ENCODE results near the gene PSMA5. TPM values are rescaled to one million over a fixed set of nuclear protein-coding genes. Genes with fewer than 3 reads are reported as not detected.

Gene PSMA5
- total and polyA plus RNA-seq, 2 of the 4 experiments (the other 2 are of a cell fraction) = 75.5 to 107 TPM

DNA sequence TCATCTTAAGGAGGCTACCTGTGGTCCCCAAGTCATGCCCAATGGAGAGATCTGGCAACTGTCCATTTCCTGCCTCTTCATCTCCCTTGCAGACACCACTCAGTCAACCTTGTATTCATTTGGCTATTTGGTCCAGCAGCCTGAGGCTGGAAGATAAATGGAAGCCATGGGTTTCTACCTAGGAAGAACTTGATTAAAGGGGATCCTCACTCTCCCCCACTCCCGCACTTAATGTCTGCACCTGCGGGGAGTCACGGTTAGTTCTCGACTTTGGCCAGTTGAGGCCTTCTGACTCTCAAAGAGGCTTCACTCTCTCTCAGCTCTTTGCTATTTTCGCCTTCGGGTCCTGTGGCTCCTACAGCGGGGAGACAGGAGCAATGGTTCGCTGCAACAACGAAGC lies 49.0 kb upstream of the PSMA5 start (continued):
- TF ChIP-seq, protein P1, sequence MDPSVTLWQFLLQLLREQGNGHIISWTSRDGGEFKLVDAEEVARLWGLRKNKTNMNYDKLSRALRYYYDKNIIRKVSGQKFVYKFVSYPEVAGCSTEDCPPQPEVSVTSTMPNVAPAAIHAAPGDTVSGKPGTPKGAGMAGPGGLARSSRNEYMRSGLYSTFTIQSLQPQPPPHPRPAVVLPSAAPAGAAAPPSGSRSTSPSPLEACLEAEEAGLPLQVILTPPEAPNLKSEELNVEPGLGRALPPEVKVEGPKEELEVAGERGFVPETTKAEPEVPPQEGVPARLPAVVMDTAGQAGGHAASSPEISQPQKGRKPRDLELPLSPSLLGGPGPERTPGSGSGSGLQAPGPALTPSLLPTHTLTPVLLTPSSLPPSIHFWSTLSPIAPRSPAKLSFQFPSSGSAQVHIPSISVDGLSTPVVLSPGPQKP (IDR thresholded peaks at IDR 0.05; ENCODE audit: borderline replicate concordance, low read depth, low read length) = no peak

DNA sequence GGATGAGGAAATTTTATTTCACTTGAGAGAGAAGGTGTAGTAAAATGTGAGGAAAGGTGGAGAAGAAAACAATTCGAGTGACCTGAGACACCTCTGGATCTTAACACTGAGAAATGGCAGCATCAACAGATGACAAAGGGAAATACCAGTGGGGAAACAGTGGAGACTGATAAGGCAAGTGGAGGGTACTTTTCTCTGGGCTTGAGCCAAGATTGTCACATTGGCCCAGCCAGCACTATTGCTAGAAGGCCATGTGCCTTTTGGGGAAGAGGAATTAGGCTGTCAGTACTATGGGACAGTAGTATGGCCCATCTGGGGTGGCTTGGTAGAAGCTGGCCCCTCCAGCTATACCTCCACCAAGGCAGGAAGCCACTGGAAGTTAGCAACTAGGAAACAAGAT lies 48.4 kb upstream of the PSMA5 start:
- Histone ChIP-seq H3K4me3 (ENCODE audit: insufficient read depth, low read depth, low read length) (no peak overlapping the region), H3K9me1 (ENCODE audit: insufficient read depth, low read length) (no peaks in the 10 kb centered on the region), H3K27me3 (ENCODE audit: control insufficient read depth, insufficient read depth, low read length) (peaks cover 50% of the 10 kb centered on the region), H3K9ac (ENCODE audit: low read depth, low read length) (no peak overlapping the region), H2BK15ac (ENCODE audit: low read depth, low read length) (no peak overlapping the region), H3K14ac (replicated peaks; ENCODE audit: low read depth, low read length) (no peak overlapping the region), H3K79me1 (ENCODE audit: low read depth in 1 of 2, low read length in 2 of 2) (no peaks in the 10 kb centered on the region), H2BK20ac (ENCODE audit: low read depth, low read length) (no peak overlapping the region), H4K5ac (ENCODE audit: low read depth, low read length) (no peak overlapping the region), H3K9me3 (ENCODE audit: control insufficient read depth, insufficient read depth, low read length) (no peaks in the 10 kb centered on the region), H4K20me1 (ENCODE audit: insufficient read depth, low read length) (no peaks in the 10 kb centered on the region), H3K4me1 (ENCODE audit: control insufficient read depth, insufficient read depth, low read length) (no peaks in the 10 kb centered on the region), H3K23ac (ENCODE audit: low read depth, low read length) (no peak overlapping the region), H4K91ac (ENCODE audit: insufficient read depth, low read depth, low read length) (no peak overlapping the region), H2BK5ac (ENCODE audit: low read depth, low read length, poor library complexity, severe bottlenecking) (no peak overlapping the region), H3K27ac (ENCODE audit: insufficient read depth, low read length) (no peak overlapping the region), H2AK9ac (replicated peaks; ENCODE audit: low read depth, low read length, poor library complexity) (no peak overlapping the region), H3K36me3 (ENCODE audit: control insufficient read depth, insufficient read depth, low read length) (no peaks in the 10 kb centered on the region), H3K18ac (ENCODE audit: low read depth, low read length) (no peak overlapping the region), H2AFZ (replicated peaks; ENCODE audit: low read length, poor library complexity) (no peak overlapping the region), H2AK5ac (ENCODE audit: low read depth, low read length) (no peak overlapping the region), H4K8ac (ENCODE audit: low read depth in 2 of 2, low read length in 2 of 2) (no peak overlapping the region), H2BK120ac (ENCODE audit: low read depth, low read length) (no peak overlapping the region), H3K4ac (ENCODE audit: low read depth, low read length) (no peak overlapping the region), H3K56ac (ENCODE audit: extremely low read depth, insufficient read depth, low read length) (no peak overlapping the region), H3K4me2 (ENCODE audit: low read depth, low read length) (no peak overlapping the region)
- intact Hi-C loops (cut with micrococcal nuclease) (no loop called here), dilution Hi-C loops (cut with HindIII; ENCODE audit: low sequenced_read_pairs, unreplicated experiment) (no loop called here), in situ Hi-C loops (cut with MboI; ENCODE audit: low sequenced_read_pairs) (no loop called here)
- POLR2A ChIA-PET (ENCODE audit: unreplicated experiment) = no interaction called here
- no TSS peak for BruUV-seq (replicated peaks)
- 67% methylated on average over 1 of the region's 1 CpG; no CpG with 5 or more reads in 1 of the 2 experiments for WGBS, 2 experiments (ENCODE audit: extremely low coverage in 2 of 2, insufficient read length in 1 of 2)
- ATAC-seq (ENCODE audit: low read depth) (no peak), DNase-seq (no peak)
- CTCF ChIA-PET = no interaction called here
- TF ChIP-seq RAD21 (IDR thresholded peaks at IDR 0.05; ENCODE audit: low read length) (no peak), MXI1 (IDR thresholded peaks at IDR 0.05; ENCODE audit: borderline replicate concordance, low read depth, low read length) (no peak), POLR2A (IDR thresholded peaks at IDR 0.05; ENCODE audit: low read depth, low read length) (no peak), RFX5 (IDR thresholded peaks at IDR 0.05; ENCODE audit: low read depth, low read length) (no peak), BHLHE40 (IDR thresholded peaks at IDR 0.05; ENCODE audit: low read depth, low read length) (no peak), NFE2L2 (IDR thresholded peaks at IDR 0.05; ENCODE audit: low read depth, low read length) (no peak), FOS (IDR thresholded peaks at IDR 0.05; ENCODE audit: low read depth, low read length) (no peak), MAFK (IDR thresholded peaks at IDR 0.05; ENCODE audit: low read depth, low read length) (no peak), MAZ (IDR thresholded peaks at IDR 0.05; ENCODE audit: borderline replicate concordance, low read depth, low read length) (no peak), SMC3 (IDR thresholded peaks at IDR 0.05; ENCODE audit: low read depth, low read length) (no peak), CEBPB (IDR thresholded peaks at IDR 0.05; ENCODE audit: low read depth, low read length) (no peak), CHD1 (IDR thresholded peaks at IDR 0.05; ENCODE audit: low read depth, low read length) (no peak)
- TF ChIP-seq, protein P2, sequence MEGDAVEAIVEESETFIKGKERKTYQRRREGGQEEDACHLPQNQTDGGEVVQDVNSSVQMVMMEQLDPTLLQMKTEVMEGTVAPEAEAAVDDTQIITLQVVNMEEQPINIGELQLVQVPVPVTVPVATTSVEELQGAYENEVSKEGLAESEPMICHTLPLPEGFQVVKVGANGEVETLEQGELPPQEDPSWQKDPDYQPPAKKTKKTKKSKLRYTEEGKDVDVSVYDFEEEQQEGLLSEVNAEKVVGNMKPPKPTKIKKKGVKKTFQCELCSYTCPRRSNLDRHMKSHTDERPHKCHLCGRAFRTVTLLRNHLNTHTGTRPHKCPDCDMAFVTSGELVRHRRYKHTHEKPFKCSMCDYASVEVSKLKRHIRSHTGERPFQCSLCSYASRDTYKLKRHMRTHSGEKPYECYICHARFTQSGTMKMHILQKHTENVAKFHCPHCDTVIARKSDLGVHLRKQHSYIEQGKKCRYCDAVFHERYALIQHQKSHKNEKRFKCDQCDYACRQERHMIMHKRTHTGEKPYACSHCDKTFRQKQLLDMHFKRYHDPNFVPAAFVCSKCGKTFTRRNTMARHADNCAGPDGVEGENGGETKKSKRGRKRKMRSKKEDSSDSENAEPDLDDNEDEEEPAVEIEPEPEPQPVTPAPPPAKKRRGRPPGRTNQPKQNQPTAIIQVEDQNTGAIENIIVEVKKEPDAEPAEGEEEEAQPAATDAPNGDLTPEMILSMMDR (conservative IDR thresholded peaks at IDR 0.05; ENCODE audit: low read depth, low read length) = no peak
- TF ChIP-seq, protein P1 (IDR thresholded peaks at IDR 0.05; ENCODE audit: borderline replicate concordance, low read depth, low read length) = no peak
